Hematopoietic multipotent progenitor cell treated with erythropoietin and hydrocortisone succinate and interleukin-3 and kit ligand, for 15 days (in vitro differentiated cells): ENCODE data around the gene SYT12.

Source experiments
- DNase-seq: peaks from one replicate; pipeline ENCODE4 v3.0.0-alpha.2; 2015; ENCODE audit warnings: low spot score

Gene SYT12

DNA sequence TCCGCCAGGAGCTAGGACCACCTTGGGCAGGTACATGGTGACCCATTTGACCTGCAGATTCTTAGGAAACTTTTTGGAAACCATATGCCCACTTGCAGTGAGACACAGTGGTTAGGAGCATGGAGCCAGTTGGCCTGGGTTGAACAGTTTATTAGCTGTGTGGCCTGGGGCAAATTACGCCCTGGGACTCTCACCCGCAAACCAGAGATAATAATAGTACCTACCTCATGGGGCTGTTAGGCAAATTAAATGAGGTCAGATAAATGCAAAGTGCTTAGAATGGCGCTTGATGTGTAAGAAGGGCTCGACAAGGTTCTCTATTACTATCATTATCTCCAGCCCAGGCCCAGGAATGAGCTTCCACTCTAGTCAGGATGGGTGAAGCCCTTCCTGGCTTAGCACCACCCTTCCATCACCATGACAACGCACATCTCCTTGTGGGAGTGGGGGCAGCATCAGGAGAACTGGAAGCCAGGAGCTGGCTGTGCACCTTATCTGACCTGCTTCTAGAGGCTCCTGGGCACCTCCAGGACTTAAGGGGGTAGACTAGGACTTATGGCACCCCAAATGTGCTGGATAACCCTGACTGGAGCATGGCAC lies 5.1 kb downstream of the SYT12 start:
- DNase-seq, result no peak

DNA sequence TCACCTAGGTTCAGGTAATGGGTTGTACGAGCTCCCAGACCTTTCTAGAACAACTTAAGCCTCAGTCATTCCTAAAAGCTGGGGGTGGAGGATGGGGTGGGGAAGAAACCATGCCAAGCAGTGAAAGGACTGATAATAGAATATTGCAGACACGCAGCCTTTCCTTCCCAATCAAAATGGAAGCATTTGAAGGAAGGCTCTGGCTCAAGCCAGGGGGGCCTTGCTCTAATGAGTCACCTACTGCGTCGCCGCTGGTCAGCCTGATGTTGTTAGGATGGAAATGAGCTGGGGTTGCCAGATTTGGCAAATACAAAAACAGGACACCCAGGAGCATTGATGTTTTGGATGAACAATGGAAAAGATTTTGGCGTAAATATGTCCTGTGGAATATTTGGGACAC lies 6.2 kb downstream of the SYT12 start:
- DNase-seq, result no peak

DNA sequence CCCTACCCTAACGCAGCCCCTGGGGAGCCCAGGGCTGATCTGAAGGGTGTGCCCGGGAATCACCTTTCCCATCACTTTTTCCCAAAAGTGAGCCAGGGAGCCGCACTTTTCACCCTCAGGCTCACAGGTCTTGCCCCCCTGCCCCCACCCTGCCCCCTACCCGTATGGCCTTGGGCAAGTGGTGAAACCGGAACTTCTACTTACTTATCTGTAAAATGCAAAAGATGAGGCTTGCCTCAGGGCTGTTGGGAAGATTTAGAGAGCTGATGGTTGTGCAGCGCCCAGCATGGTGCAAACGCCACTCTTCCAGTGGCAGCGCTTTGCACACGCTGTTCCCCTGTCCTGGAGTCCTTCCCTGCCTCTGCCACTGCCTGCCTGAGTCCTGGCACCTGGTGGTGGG lies 8.0 kb downstream of the SYT12 start:
- DNase-seq, result no peak

DNA sequence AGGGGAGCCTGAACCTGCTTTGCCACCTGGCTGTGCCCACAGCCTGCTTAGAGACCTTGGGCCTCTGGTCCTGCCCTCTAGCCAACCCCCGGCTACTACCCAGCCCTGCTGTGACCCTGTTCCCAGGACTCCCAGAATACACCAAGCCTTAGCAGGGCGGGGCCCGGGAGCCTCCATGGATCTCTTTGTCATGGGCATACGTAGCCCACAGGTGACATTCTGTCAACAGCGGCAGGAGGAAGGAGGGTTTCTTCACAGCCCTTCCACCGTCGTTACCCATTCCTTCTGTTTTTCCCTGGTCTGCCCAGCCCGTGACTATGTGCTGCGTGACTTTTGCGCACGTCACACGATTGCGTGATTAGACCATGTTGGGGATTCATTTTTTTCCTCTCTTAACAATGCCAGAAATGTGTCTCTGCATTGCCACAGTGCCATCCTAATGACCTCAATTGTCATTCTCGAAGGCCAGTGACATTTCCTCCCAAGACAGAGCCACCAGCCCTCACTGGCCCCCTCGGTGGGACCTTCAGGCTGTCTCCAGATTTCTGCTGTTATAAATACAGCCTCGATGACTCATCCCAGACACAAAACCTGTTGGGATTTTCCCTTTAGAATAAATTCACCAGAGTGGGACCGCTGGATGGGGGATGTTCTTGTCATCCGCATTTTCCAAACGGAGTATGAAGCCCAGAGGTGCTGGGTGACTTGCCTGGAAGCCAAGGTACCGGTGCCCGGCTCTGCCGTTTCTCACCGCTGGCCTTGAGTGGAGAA lies 9.0 kb downstream of the SYT12 start:
- DNase-seq, result no peak

DNA sequence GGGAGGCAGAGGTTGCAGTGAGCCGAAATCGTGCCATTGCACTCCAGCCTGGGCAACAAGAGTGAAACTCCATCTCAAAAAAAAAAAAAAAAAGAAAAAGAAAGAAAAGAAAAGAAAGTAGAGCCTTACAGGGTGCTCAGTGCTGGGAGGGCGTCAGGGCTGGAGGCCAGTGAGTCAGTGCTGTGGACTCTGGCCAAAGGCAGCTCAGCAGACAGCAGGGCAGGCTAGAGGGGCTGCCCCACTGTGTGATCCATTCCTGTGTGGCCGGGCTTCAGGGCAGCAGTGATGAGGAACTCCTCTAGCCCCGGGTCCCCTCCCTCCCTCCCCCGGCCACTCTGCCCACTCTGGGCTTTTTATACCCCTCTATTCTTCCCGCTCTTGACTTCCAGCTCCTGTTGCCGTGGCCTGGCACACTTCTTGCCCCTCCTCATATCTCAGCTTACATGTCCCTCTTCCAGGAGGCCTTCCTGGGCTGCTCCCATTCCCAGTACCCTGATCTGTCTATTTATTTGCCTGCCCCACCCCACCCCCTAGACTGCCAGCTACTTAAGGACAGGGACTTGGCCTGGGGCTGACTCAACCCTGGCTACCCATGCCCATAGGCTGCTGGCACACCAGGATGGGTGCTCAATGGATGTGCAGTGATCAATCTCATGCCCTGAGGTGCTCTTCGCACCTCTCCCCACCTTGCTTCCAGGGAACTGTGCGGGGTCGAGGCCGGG lies 10.1 kb downstream of the SYT12 start:
- no peak for DNase-seq

DNA sequence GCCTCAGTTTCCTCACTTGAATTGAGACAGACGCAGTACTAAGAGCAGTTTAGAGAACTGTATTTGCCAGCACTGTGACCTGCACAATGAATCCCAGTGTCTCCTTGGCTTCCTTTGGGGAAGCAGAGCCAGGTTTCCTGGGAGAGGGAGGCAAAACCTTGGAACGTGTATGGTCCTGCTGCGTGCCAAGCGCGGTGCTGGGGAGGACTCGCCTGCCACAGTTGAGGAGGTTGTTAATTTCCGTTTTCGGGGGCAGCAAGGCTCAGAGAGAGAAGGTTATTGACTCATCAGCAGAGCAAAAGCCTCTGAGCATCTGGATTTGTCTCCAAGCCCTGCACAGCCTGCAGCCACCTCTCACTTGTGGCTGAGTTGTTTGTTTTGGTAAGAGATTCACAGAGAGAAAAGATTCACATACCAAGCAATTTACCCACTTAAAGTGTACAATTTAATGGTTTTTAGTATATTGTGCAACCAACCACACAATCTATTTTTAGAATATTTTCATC lies 10.8 kb downstream of the SYT12 start:
- no peak for DNase-seq

DNA sequence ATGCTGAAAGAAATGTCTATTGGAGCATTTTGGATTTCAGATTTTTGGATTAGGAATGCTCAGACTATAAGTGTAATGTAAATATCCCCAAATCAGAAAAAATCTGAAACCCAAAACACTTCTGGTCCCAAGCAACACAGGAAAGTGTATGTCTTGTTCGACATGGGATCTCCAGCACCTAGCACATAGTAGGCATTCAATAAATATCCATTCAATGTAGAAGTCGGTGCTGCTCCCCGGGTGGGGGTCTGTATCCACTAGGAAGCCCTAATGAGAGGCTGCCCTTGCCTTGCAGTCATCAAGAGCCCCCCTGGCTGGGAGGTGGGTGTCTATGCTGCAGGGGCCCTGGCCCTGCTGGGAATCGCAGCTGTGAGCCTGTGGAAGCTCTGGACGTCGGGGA lies 11.4 kb downstream of the SYT12 start:
- no peak for DNase-seq

DNA sequence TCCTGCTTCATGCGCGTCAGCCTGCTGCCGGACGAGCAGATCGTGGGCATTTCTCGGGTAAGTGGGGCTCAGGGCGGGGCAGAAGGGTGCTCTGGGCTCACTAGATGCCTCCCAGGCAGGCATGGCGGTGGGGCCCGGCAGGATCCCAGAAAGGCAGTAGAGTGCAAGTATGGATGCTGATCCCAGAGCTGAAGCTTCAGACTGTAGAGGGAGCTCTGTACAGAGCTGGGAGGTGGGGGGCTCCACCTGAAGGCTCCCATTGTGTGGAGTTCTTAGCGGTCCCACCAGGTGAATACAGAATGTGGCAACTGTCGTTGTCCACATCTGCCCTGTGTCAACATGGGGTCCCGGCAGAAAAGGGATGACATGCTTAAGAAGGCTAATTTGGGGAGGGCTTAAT lies 17.2 kb downstream of the SYT12 start:
- DNase-seq, result no peak

DNA sequence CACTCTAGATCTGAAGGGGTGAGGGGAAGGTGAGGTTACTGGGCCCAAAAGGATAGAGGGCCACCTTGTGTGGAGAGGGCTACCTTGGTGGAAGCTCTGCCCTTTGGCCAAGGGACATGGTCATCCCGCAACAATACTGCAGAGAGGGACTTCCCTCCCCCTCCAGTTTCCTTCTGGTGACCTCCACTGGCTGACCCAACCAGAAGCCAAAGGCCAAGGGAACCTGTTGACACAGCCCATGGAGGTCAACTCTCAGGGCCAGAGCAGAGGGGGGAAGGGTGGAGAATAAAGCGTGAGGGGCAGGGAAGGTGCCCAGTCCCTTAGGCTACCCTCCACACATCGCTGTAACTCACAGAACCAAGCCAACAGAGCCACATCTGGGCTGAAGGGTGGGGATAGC lies 18.7 kb downstream of the SYT12 start:
- no peak for DNase-seq

DNA sequence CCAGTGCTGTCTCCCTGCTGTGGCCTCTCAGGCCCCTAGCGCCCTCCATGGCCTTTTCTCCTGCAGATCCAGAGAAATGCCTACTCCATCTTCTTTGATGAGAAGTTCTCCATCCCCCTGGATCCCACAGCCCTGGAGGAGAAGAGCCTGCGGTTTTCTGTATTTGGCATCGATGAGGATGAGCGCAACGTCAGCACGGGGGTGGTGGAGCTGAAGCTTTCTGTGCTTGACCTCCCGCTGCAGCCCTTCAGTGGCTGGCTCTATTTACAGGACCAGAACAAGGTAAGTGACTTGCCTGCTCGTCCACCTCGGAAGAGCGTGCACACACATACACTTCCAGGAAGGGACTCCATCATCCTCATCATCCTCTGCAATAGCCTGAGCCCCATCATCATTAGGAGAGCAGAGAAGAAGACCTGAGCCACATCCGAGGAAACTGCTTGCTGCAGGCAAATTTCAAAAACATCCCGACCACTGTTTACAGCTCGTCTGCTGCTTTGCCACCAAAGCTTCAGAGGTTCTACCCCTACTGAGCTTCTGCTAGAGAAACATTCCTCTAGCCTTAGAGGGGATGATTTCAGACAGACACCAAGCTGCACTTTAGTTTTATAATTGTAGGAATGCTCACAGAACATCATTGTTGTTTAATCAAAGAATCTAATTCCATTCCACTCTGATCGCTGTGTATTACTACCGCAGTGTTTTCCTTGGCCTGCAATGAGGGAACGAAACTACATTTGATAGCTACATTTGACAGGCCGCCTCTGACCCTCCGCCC lies 20.8 kb downstream of the SYT12 start:
- no peak for DNase-seq

DNA sequence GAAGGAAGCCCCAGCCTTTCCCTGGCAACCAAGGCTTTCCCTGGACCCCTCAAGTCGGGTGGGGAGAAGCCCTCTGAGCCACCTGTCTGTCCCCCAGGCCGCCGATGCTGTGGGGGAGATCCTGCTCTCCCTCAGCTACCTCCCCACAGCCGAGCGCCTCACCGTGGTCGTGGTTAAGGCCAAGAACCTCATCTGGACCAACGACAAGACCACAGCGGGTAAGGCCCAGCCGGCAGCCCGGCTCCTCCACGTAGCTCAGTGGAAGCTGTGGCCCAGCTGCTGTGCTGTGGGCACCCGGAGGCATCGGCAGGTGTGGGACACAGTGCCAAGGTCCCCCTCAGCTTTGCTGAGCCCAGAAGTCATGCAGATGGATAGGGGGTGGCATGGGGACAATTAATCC lies 21.6 kb downstream of the SYT12 start:
- no peak for DNase-seq

DNA sequence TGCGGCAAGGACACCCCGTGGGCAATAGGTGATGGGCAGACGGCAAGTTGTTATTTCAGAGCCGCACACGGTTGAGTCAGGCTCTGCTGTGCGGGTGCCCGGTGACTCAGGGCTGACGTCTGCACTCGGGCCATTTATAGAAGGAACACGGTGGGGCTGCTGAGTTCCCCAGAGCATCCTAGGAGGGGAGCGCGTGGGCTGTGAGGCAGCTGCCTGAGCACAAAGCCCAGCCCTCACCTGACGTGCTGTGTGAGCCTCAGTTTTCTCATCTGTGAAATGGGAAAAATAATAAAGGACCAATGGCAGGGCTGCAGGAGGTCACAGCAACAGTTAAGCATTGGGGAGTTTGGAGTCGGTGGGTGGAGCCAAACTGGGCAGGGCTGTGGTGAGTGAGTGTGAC lies 22.4 kb downstream of the SYT12 start:
- DNase-seq, result no peak

DNA sequence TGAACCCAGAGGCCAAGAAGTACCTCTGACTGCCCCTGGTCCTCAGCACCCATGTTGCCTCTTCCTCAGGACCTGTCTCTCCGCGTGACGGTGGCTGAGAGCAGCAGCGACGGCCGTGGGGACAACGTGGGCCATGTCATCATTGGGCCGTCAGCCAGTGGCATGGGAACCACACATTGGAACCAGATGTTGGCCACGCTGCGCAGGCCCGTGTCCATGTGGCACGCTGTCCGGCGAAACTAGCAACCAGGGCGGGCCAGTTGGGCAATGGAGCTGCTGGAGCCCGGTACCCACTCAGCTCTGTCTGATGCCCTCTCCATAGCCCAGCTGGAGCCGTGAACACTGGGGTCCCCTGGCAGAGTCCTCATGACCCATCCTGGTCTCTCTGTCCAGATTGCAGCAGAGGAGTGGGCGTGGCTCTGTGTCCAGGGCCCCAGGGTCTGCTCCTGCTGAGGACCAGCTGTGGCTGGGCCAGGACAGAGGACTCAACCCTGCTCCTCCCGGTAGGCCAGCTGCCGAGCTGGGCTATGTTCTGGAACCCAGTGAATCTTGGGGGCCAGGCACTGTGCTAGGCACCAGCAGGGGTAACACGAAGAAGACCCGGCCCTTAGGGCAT lies 25.7 kb downstream of the SYT12 start:
- no peak for DNase-seq

DNA sequence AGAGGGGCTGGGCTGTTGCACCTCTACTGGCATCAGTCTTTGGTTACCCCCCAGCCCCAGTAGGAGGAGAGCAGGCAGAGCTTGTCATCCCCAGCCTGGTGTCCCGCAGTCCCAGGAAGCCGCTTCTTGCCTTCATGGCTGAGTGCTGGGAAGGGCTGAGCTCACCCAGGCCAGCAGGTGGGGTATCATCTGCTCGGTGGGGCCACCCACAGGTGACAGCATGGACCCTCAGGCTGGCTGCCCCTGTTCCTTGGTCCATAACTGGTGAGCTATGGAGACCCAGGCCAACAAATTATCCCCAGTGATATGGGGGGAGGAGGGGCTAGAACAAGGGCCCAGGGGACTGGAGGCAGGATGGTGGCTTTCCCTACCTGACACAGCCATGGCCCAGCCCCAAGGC lies 27.2 kb downstream of the SYT12 start:
- no peak for DNase-seq

DNA sequence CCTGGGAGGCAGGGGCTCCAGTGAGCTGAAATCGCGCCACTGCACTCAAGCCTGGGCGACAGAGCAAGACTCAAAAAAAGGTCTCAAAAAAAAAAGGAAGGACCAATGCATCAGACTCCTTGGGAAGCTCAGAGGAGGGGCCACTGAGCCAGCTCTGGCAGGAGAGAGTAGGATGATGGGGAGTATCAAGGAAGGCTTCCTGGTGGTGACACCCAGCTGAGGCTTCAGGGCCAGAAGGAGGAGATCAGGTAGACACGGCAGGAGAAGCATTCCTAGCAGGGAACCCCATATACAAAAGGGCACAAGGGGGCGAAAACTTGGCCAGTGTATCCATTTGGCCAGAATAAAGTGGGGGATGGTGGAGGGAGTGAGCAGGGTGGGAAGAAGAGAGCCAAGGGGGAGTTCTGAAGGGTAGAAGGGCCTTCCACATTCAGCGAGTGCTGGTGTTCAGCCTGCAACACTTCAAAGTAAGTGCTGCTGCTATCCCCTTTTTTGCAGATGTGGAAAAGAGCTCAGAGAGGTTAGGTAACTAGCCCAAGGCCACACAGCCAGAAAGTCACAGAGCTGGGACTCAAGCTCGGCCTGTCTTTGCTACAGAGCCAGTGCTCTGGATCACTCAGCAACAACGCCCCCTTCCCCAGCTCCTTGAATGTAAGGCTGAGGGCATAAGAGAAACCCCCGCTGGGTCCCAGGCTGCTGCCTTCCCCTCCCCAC lies 28.4 kb downstream of the SYT12 start:
- DNase-seq, result no peak

DNA sequence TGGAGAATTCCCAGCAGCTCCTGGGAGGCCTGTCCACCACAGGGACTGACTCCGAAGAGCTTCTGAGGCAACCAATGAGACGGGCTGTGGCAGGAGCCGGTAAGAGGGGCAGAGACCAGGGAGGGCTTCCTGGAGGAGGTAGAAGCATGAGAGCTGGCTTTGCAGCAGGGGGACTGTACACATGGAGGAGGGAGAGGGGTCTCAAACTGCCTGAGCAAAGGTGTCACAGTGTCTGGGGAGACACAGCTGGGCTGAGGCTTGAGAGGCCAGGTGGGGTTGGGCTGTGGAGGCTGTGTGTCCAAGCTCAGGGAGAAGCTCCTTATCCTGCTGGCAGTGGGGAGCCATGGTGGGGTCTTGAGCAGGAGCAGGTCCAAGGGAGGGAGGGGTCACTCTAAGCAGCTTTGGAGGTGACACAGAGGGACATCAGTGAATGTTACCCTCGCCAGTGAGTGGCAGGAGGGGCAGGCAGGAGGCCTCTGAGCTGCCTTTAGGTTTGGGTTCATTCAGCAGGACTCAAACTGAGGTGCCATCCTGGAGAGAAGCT lies 29.1 kb downstream of the SYT12 start:
- no peak for DNase-seq

DNA sequence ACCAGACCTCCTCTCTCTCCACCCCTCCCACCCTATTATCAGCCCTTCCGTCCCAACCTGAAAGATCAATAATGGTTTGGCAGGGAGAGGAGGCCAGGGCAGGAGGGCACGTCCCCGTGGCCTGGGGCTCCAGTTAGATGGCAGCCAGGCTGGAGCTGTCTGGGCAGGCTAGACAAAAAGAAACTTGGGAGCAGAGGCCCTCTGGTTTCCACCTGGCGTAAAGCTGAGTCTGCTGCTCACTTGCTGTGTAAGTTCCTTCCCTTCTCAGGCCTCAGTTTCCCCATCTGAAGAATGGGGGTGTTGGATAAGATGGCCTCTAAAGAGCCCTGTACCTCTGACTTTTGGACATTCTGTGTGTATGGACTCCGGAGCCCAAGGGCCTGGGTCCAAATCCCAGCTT lies 30.0 kb downstream of the SYT12 start:
- no peak for DNase-seq

DNA sequence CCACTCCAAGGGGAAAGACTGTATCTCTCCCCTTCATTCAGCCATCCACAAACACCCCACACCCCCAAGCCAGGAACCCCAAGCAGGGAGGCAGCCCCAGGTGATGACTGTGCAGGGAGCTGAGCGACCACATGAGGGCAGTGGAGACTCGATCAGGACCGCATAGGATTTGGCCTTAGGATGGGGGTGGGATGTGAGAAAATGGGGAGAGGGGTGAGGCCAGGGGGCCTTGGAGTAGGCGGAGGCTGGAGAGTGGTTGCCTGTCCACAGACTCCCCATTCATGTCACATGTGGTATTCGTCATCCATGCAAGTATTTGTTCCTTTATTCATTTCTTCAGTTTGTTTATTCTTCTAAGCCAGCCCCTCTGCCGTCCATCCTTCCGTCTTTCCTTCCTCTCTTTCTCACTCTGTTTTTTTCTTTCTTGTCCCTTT lies 31.0 kb downstream of the SYT12 start:
- peak; percentile 46 for DNase-seq

DNA sequence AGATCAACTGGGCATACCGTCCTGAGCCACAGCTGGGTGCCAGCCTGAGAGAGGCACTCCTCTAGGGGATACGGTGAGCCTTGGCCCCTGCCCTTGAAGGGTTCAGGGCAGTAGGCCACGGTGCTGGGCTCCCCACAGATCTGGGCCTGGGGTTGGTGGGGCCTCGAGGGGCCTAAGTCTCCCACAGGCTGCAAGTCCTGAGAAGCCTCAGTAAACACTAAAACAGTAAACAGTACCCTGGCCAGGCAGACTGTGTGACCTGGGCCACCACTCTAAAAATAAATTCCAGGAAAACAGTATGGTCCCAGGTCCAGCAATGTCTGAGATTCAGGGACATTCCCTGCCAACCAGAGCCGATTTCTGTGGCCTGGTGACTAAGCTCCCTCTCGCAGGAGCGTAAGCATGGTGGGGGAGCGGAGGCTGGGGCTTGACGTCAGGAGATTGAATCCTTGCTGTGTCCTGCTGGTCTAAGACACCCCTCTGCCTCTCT lies 31.5 kb downstream of the SYT12 start:
- DNase-seq, result no peak

DNA sequence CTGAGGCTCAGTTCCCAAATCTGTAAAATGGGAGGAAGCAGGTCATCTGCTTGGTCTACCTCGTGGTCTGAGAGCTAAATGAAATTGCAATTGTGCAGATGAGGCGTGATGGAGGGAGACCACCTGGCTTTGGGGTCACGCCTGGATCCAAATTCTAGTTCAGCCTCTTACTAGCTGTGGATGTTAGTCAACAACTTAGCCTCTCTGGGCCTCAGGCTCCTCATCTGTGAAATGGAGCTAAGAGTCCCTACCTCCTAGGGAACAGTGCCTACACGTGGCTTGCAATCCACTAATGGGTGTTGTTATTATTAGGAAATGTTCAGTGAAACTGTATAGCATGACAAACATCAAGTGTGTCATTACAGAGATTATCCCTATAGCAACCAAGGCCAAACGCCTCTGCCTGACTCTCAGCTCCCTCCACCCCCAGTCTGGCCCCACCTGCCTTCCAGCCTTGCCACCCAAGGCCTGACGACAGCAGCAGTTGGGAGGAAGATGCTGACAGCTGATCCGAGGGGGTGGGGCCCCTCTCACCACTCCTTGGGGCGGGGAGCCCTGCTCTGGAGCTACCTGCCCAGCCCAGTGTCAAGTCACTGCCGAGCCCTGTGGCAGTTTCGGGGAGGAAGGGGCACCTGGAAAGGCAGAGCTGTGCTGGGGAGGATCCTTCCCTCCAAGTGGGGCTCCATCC lies 32.0 kb downstream of the SYT12 start:
- DNase-seq, result peak; percentile 76
